ENCODE results near the gene EIF3I.

EIF3I gene

DNA sequence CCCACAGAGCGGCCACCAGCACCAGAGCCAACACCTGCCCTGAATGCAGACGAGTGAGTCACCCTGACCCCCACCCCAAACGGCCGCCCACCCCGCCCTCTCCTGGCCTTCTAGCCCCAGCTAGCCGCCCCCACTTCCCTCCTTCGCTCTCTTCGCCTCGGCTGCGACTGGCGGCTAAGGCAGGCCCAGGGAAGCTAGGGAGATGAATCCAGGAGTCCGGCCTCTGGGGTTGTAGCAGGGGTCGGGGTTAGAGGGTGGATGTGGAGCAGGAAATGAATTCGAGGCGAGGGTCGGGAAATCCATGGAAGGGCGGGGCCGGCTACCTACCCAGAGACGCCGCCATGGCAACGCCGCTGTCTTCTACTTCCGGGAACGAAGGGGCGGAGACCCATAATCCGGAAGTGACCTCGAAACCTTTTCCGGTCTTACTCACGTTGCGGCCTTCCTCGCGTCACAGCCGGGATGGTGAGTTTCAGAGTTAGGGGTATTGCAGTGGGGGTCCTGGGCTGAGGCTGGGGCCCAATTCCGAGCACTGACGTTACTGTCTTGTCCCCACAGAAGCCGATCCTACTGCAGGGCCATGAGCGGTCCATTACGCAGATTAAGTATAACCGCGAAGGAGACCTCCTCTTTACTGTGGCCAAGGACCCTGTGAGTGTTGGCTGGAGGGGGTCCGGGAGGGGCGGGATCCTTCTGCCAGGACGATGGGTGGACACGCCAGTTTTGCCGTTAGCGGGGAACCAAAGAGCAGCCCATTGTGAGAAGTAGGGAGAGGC is at the start of gene EIF3I, which contains the start of gene TMEM234:
EIF3I (plus strand) TSS at position 428 of the 776 bp plus-strand sequence; CDS start at position 463, 35 bp downstream.
TMEM234 (minus strand) TSS at position 374 of the 776 bp plus-strand sequence; CDS start at position 343, 31 bp downstream.
- peak; percentile 78 to 90 for DNase-seq

DNA sequence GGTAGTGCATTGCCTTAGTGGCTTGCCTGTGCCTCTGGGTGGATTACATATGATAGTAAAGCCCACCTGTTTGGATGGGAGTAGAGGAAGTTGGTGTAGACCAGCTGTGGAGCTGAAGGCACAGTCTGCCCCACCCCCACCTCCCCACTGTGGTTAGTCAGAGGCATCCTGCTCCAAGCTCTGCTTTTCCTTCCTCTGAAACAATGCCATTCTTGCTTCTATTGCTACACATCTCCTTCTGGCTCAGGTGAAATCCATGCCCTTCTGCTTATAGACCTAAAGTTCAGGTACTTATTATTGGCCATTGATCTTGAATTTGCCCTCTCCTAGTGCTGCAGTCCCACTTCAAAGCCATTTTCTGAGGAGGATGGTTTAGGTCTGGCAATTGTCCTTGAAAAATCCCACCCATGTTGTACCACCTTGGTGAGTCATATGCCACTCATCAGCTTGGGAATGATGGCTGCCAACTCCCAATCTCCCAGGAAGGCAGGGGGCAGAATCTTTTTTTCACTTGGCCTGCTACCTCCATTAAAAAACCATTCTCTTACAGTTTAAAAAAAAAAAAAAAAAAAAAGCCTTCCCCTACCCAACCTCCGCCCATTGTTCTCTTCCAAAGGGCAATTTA is 49.5 kb upstream of the EIF3I start:
- DNase-seq: no peak

DNA sequence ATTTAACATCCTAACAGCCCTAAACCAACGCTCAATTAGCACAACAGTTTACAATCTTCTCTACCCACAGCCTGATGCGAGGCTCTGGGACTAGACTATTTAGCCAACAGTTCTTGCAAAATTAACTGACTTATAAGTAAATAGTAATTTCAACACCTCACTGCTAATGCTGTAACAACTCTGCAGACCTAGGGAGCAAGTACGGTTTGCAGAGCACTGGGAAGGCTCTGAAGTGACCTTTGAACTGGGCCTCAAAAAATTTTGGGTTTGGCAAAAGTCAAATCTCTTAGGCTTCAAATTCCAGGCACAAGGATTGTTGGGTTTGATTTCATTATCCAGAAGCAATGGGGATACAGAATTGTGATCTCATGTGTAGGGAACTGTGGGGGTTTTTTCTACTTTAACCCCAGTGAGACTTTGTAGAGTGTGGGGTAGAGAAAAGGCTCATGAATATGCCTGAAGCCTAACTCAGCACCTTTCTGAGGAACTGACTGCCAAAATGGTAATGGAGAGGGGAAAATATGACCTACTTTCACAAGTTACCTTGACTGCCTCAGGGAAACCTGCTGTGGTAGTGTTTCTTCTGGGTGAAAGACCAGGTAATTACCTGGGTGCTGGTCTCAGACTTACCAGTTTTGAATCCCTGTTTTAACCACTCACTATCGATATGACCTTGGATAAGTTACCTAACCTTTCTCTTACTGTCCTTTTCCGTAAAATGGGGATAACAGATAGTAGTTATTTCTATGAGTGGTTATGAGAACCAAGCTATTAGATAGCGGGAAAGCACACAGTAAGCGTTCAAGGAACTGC is 43.6 kb upstream of the EIF3I start:
- DNase-seq: no peak

DNA sequence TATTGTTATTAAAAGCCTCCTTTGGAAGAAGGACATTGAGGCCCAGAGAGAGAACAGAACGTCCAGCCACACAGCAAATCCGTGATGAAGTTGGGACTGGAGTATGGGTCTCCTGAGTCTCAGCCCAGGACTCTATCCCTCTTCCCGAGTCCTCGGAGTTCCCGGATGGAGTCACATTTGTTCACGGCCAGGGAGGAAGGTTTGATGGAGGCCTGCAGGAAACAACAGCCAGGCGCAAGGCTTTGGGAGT is 43.1 kb upstream of the EIF3I start:
- peak in 1 of 2 experiments; percentile 73 for DNase-seq

DNA sequence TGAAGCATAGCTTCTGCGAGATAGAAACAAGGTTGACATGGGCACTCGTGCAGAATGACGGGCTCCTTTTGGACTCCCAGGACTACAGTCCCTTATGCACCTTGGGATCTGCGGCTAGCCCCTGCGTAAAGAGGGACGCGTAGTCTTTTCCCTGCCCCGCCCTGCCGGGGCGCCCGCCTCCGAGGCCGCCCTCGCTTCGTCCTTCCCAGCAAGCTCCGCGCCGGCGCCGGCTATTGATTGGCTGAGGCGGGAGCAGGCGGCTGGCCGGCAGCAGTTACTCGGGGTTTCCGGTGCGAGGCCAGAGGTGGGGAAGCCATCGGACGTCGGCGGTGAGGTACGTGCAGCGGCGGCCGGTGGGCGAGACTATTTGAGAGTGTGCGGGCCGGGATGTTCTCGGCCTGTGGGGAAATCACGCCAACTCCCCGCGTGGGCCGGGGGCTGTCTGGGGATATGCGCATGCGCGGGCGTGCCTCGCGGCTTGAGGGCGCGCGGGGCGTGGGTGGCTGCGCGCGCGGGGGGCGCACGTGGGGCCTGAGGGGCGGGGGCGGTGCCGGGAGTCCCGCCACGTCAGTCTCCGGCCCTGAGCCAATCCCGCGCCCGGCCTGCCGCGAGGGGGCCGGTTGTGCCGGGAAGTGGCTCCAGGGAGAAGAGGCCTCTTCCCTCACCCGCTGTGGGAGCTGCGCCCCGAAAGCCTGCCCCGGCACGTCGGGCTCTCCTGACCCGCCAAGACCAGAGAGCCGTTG is 42.6 kb upstream of the EIF3I start, which contains the start of gene TXLNA:
TXLNA (plus strand) TSS at position 233 of the 743 bp plus-strand sequence. CDS start 671 bp downstream, outside the sequence.
- peak; percentile 84 to 91 for DNase-seq

DNA sequence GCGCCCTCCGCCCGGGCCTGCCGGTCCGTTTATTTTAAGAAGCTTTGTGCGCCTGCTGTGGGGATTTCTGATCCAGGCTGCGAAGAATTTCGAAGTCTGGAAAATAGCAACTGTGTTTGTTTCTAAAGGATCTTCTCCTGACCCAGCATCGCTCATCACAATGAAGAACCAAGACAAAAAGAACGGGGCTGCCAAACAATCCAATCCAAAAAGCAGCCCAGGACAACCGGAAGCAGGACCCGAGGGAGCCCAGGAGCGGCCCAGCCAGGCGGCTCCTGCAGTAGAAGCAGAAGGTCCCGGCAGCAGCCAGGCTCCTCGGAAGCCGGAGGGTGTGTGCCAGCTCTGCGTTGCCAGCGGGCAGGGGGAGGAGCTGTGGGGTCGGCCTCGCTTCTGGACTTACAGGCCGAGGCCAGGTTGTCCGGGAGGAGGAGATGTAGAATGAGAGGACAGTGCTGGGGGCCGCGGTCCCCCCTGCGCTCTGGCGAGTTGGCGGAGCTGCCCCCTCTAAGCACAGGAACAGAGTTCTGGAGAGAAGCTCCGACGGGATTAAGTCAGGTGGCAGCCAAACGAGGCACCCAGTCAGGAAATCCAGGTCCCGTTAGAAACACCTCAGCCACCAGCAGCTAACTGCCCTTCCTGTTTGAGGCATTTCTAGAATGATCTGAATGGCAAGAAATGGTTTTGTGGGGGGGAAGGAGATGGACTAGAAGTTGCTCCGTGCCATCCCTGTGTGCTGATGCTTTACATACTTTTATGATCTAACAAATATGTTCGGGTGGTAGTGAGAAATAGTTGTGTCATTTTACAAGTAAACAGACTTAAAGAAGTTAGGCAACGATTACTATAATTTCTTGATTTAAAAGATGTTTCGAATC is 41.8 kb upstream of the EIF3I start:
- peak in 1 of 2 experiments; percentile 39 for DNase-seq

DNA sequence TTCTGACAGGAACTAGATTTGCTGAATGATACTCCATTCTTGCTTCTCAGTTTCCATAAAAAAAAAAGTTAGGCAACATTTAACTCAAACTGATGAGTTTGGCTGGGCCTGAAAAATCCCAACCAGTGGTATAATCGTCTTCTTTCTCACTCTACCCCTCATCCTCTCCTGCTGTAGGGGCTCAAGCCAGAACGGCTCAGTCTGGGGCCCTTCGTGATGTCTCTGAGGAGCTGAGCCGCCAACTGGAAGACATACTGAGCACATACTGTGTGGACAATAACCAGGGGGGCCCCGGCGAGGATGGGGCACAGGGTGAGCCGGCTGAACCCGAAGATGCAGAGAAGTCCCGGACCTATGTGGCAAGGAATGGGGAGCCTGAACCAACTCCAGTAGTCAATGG is 41.1 kb upstream of the EIF3I start:
- DNase-seq: no peak

DNA sequence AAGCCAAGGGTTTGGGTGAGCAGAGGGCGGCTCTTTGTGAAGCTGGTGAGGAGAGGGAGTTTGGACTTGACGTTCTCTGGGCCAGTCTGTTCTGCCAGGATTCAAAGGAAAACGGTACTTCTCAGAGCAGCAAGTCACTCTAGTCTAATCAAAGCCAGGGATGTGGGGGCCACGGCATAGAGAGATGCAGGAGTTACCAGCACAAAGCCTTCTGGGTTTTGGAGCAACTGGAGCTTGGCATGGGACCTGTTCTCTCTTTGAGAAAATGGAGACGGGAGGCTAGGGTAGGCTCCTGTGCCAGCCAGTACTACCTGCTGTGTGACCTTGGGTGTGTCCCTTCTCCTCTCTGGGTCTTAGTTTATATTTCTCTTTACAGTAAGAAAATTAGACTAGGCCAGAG is 40.6 kb upstream of the EIF3I start:
- DNase-seq: no peak

DNA sequence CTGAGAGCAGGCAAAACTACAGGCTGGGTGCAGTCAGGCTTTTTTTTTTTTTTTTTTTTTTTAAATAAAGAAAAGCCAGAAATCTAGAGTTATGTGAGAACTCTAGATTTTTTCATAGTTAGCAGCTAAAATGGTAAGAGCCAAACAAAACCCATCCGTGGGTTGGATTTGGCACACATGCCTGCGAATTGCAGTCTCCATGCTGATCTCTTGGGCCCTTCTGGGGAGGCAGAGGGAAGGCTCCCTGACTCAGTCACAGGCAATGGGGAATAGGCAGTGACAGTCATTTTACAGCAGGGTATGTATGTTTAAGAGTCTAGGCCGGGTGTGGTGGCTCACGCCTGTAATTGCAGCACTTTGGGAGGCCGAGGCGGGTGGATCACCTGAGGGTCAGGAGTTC is 40.1 kb upstream of the EIF3I start:
- no peak for DNase-seq

DNA sequence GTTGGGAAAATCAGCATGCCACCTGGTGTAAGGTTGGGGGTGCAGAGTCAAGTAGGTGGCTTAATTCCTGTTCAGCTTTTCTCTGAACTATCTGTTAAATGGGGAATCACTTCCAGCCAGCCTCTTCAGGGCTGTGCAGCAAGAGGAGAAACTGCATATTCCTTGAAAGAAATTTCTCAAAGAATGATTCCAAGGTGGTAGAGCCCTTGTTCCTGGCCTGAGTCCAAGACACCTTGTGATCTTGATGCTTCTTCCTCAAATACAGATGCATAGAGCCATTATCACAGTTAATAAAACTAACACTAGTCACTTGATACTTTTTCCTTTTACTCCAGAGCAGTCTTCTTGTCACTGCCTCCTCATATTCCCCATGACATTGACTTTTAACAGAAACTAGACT is 37.6 kb upstream of the EIF3I start:
- no peak for DNase-seq

DNA sequence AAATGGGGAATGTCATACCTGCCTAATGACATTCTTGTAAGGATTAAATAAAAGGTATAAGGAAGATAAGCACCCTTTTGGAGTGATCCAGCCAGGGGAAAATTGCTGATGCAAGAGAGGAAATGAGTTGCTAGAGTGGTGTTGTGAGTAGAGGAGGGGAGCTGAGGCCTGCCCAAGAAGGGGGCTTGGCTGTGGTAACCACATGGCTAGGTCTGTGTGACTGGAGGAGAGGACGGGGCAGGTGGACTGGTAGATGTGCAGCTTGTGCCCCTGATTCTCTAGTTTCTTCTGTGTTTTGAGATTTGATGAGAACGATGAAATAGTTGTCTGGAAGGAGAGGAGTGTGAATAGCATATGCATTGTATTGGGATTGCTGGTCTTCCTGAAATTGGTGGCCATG is 36.1 kb upstream of the EIF3I start:
- DNase-seq: no peak

DNA sequence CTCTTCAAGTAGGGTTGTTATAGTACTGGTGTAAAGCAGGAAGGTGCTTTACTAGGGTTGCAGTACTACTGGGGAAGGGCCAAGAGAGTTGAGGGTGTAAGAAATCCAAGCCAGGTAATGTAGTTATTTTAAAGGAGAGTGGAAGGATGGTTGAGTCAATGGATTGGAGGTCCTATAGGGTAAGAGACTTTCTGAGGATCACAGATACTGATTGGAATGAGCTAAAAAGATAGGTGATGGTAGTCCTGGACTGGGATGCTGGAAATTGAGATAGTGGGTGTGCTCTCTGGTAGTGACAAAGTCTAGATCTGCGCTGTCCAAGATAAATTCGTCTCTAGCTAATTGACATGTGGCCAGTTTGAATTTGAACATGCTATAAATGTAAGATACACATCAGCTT is 35.7 kb upstream of the EIF3I start:
- DNase-seq: no peak

DNA sequence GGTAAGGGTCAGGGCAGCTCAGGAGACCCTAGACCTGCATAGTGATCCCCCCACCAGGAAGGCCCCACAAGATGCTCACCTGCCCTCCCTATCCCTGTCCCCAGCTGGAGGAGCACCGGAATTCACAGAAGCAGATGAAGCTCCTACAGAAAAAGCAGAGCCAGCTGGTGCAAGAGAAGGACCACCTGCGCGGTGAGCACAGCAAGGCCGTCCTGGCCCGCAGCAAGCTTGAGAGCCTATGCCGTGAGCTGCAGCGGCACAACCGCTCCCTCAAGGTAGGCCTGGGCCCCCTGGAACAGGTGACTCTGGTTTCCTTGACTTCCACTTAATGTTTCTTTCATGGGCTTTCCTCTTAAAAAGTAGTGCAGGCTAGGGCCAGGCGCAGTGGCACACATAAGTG is 34.4 kb upstream of the EIF3I start:
- no peak for DNase-seq

DNA sequence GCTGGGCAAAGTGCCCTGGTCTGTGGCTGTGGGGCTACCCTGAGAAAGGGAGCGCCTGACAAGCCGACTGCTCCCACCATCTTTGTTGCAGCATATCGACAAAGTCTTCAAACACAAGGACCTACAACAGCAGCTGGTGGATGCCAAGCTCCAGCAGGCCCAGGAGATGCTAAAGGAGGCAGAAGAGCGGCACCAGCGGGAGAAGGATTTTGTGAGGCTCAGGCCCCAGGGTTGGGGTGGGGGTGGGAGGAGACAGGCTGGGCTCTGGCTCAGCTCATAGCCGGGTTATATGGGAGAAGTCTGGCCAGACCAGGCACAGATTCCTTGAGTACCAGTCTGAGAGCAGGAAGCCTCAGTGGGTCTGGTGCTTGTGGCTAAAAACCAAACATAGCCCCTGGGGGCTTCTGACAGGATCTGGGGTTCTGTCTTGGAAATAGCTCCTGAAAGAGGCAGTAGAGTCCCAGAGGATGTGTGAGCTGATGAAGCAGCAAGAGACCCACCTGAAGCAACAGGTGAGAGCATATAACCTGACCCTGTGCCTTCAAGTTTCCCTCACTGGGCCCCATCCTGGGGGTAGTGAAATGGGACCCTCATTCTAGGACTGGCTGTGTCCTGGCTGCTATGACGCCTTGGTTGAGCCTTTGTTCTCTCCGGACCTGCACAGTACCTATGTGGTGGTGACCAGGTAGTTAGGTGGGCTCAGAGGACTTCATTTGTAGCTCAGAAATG is 29.8 kb upstream of the EIF3I start:
- no peak for DNase-seq

DNA sequence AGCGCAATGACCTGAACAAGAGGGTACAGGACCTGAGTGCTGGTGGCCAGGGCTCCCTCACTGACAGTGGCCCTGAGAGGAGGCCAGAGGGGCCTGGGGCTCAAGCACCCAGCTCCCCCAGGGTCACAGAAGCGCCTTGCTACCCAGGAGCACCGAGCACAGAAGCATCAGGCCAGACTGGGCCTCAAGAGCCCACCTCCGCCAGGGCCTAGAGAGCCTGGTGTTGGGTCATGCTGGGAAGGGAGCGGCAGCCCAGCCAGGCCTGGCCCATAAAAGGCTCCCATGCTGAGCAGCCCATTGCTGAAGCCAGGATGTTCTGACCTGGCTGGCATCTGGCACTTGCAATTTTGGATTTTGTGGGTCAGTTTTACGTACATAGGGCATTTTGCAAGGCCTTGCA is 27.2 kb upstream of the EIF3I start:
- no peak for DNase-seq

DNA sequence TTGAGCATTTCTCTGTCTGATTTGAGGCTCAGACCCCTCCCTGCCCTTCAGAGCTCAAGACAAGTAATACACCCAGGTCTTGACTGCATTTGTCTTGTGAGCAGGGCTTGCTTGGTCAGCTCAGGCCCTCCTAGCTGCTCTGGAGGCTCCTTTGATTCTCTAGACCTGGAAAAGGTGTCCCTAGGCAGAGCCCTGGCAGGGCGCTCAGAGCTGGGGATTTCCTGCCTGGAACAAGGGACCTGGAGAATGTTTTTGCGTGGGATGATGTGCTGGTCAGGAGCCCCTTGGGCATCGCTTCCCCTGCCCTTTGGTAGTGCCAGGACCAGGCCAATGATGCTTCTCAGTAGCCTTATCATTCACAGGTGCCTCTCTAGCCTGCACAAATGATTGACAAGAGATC is 26.7 kb upstream of the EIF3I start:
- DNase-seq: no peak

DNA sequence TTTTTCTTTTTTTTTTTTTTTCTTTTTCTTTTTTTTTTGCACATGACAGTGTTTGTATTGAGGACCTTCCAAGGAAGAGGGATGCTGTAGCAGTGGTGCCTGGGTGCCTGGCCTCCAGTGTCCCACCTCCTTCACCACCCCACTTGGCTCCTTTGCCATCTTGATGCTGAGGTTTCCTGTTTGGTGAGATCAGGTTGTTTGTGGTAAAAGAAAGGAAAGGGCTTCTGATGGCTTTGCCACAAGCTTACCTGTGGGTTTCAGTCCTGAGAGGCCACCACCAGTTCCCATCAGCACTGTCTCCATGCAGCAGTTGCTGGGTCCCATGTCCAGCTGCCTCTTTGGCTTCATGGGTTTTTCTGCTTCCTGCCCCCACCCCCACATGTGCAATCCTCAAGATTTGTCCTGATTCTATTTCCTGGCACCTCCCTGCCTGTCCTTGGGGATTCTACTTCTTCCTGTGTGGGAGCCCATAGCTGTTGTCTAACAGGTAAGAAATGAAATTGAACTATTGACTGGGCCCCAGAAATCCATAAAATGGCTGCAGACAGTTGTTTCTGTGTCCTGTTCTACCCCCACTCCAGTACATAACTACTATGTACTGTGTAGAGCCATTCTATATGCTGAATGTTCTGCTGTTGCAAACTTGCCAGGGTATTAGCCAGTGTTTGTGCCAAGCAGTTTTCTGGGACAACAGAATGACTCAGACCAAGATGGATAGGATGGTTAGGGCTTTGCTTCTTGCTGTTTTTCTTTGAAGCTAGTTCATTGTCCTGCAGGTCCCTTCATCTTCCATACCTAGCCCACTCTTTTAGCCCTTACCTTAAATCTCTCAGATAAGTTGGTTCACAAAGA is 26.0 kb upstream of the EIF3I start:
- no peak for DNase-seq

DNA sequence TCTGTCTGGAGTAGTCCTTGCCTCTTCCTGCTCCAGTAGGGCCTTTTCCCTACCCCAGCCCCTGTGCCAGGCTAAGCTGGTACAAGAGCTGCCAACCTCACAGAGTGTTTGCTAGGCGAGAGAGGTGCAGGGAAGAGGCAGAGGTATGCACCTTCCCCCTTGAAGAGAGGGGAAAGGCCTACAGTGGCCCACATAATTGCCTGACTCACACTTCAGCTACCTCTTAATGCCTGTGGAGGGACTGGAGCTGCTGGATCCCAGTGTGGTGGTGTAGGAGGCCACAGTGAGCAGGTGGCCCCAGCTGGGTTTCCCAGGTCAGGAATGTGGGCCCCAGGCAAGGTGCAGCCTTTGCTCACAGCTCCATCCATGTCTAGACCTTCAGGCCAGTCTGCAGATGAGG is 25.1 kb upstream of the EIF3I start:
- DNase-seq: no peak

DNA sequence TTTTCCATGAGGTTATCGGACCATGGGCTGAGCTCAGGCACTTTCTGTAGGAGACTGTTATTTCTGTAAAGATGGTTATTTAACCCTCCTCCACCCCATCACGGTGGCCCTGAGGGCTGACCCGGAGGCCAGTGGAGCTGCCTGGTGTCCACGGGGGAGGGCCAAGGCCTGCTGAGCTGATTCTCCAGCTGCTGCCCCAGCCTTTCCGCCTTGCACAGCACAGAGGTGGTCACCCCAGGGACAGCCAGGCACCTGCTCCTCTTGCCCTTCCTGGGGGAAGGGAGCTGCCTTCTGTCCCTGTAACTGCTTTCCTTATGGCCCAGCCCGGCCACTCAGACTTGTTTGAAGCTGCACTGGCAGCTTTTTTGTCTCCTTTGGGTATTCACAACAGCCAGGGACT is 24.4 kb upstream of the EIF3I start:
- DNase-seq: no peak

All from NCI-H446 (cell line).